Fibroblast of lung (primary cell): ENCODE data around the gene NACC1. TPM values are rescaled to one million over a fixed set of nuclear protein-coding genes. Genes with fewer than 3 reads are reported as not detected.
A peak's percentile ranks its signal among the peaks of the same experiment; 100 is the strongest.

Experiments
- DNase-seq, 2 donors: peaks; one replicate each; pipeline versions ENCODE4 v3.0.0 to v3.0.0-alpha.2; 2010; ENCODE audit warnings: low read depth in 2 of 2
- H2AFZ ChIP-seq: 2 replicates; pipeline ENCODE4 v1.5.1; 2012; ENCODE audit warnings: low read length, control low read depth, inconsistent platforms
- H3K27ac ChIP-seq: 2 replicates; pipeline ENCODE4 v1.5.1; 2011; ENCODE audit warnings: low read length, control low read depth; ENCODE audit not compliant: insufficient read depth
- H3K27me3 ChIP-seq: 2 replicates; pipeline ENCODE4 v1.5.1; 2011; ENCODE audit warnings: mild to moderate bottlenecking, low read length; ENCODE audit not compliant: control insufficient read depth, insufficient read depth
- H3K36me3 ChIP-seq: 2 replicates; pipeline ENCODE4 v1.5.1; 2011; ENCODE audit warnings: low read length; ENCODE audit not compliant: control insufficient read depth, insufficient read depth
- H3K4me1 ChIP-seq: 2 replicates; pipeline ENCODE4 v1.5.1; 2011; ENCODE audit warnings: low read length; ENCODE audit not compliant: control insufficient read depth, insufficient read depth; ENCODE audit errors: extremely low read depth
- H3K4me2 ChIP-seq: 2 replicates; pipeline ENCODE4 v1.5.1; 2011; ENCODE audit warnings: low read length, control low read depth; ENCODE audit not compliant: insufficient read depth; ENCODE audit errors: extremely low read depth
- H3K4me3 ChIP-seq, 4 experiments: fragments of 200-600 bp in 1 of 4; sonication (generic) in 1 of 4; replicated peaks in 1 of 4; 2 replicates each; pipeline ENCODE4 v1.5.1; 2011 to 2016; ENCODE audit warnings: low read length in 4 of 4, low read depth in 3 of 4, mild to moderate bottlenecking in 3 of 4, control low read depth in 2 of 4, inconsistent platforms in 1 of 4, mixed read lengths in 1 of 4; ENCODE audit not compliant: insufficient read depth in 1 of 4; ENCODE audit errors: control extremely low read depth in 1 of 4
- H3K79me2 ChIP-seq: 2 replicates; pipeline ENCODE4 v1.5.1; 2012; ENCODE audit warnings: mild to moderate bottlenecking, low read length, inconsistent platforms; ENCODE audit not compliant: control insufficient read depth, insufficient read depth
- H3K9ac ChIP-seq: 2 replicates; pipeline ENCODE4 v1.5.1; 2011; ENCODE audit warnings: mild to moderate bottlenecking, low read length, control low read depth; ENCODE audit not compliant: insufficient read depth
- H3K9me3 ChIP-seq: 2 replicates; pipeline ENCODE4 v1.5.1; 2012; ENCODE audit warnings: low read depth, low read length; ENCODE audit not compliant: control insufficient read depth, insufficient read depth
- H4K20me1 ChIP-seq: 2 replicates; pipeline ENCODE4 v1.5.1; 2011; ENCODE audit warnings: low read length; ENCODE audit not compliant: control insufficient read depth, insufficient read depth; ENCODE audit errors: extremely low read depth
- CTCF ChIP-seq, 2 donors: IDR thresholded peaks in 1 of 2; conservative IDR thresholded peaks in 1 of 2; 1 replicate in 1 of 2; 2 replicates in 1 of 2; pipeline ENCODE4 v1.5.1; 2011 to 2012; ENCODE audit warnings: low read length in 2 of 2, control low read depth in 1 of 2, inconsistent platforms in 1 of 2, low read depth in 1 of 2, mild to moderate bottlenecking in 1 of 2
- EZH2 ChIP-seq: IDR thresholded peaks from 2 replicates; pipeline ENCODE4 v1.5.1; 2012; ENCODE audit warnings: low read length, control low read depth, mild to moderate bottlenecking; ENCODE audit errors: missing control alignments
- polyA plus RNA-seq, 2 donors: library from polyadenylated mRNA; depleted of rRNA in 1 of 2; stranded (reverse) in 1 of 2; unstranded in 1 of 2; fragments of >200 nt; gene quantifications; 2 replicates each; pipeline ENCODE4 v1.2.1, GENCODE V29; 2011 to 2012; ENCODE audit warnings: missing spikeins in 1 of 2
- total RNA-seq: library from RNA; depleted of rRNA; stranded (reverse); fragments of >200 nt; gene quantifications from 2 replicates; pipeline ENCODE4 v1.2.1, GENCODE V29; 2014

The NACC1 gene
- total and polyA plus RNA-seq, 2 donors (not counting 1 experiment from before 2014, with no cell fraction given): 31.9 to 33.5 TPM

DNA sequence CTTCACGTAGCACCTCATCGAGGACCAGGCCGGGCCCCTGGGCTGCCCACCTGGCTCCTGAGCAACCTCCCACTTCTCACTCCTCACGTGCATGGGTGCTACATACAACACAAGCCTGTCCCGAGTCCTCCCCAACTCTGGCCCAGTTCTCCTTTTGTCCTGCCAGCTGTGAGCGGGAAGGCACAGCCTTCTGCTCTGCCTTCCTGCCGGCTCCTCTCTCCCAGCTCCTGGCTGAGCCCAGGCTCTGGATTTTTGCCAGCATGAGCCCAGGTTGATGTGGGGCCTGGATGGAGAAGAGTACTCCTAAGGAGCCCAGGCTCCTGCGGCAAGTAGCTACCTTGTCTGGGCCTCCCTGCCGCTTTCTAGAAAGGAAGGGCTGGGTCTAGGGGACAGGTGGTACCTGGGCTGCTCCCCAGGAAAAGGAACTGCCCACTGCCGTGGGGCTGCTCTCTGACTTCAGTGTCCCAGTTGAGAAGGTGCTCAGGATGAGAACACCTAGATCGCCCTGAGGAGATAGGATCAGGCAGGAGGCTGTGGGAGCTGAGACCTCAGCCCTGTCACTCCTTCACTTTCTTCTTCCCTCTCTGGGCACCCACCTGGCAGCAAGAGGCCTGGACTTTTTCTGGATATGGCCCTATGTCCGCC lies 39.0 kb upstream of the NACC1 start:
- Histone ChIP-seq H3K9ac (no peak overlapping the region), H3K27ac (peak overlapping the region; percentile 50), H3K9me3 (no peaks in the 10 kb centered on the region), H4K20me1 (no peaks in the 10 kb centered on the region), H3K79me2 (peaks cover 2% of the 10 kb centered on the region), H3K36me3 (peaks cover 33% of the 10 kb centered on the region), H3K4me1 (peaks cover 27% of the 10 kb centered on the region), H3K27me3 (no peaks in the 10 kb centered on the region), H3K4me3 (no peak overlapping the region), H3K4me2 (peak overlapping the region; percentile 54), H2AFZ (no peak overlapping the region)
- TF ChIP-seq CTCF (conservative IDR thresholded peaks at IDR 0.05 in 1 of 2, IDR thresholded peaks at IDR 0.05 in 1 of 2; ENCODE audit: low read depth in 1 of 2, low read length in 2 of 2) (no peak), EZH2 (no peak)
- DNase-seq: peak in 1 of 2 donors; percentile 20

DNA sequence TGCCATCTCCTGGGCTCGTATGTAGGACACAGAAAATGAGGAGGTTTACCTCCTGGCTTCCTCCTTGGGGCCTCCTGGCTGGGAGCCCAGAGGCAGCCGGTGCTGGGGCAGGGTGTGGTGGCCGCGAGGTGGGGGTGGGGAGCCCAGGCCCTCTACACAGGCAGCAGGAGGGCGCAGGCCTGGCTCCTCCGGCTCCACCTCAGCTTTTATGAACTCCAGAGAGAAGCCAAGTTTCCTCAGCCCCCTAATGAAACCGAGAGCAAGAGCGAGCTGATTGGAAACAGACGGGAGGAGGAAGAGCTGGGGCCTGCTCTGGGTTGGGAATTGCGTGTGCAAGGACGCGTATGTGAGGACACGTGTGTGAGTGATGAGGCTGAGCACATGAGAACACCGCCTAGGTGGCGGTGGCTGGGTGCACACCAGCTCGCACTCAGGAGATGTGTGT lies 38.5 kb upstream of the NACC1 start:
- peaks cover 33% of the 10 kb centered on the region for H3K36me3 ChIP-seq
- H3K4me1 ChIP-seq: peaks cover 24% of the 10 kb centered on the region

More for the DNA sequence above, 38.5 kb upstream of the NACC1 start:
- H3K79me2 ChIP-seq: peaks cover 2% of the 10 kb centered on the region
- peak overlapping the region; percentile 50 for H3K27ac ChIP-seq
- no peaks in the 10 kb centered on the region for H3K9me3 ChIP-seq
- no peaks in the 10 kb centered on the region for H3K27me3 ChIP-seq
- H2AFZ ChIP-seq: no peak overlapping the region
- no peaks in the 10 kb centered on the region for H4K20me1 ChIP-seq
- no peak overlapping the region for H3K9ac ChIP-seq
- TF ChIP-seq CTCF (conservative IDR thresholded peaks at IDR 0.05 in 1 of 2, IDR thresholded peaks at IDR 0.05 in 1 of 2; ENCODE audit: low read depth in 1 of 2, low read length in 2 of 2) (peak in 1 of 2 donors; percentile 1), EZH2 (no peak)
- peak overlapping the region; percentile 54 for H3K4me2 ChIP-seq
- DNase-seq: peak; percentile 63 to 80
- no peak overlapping the region for H3K4me3 ChIP-seq
